ENCODE data around the gene ATG9A. TPM values are rescaled to one million over a fixed set of nuclear protein-coding genes. Genes with fewer than 3 reads are reported as not detected.

ATG9A gene
- total RNA-seq, 1 donor from 2014 or later, result 48.8 TPM

- H4K20me1 ChIP-seq (ENCODE audit: insufficient read depth, low read length), result peaks cover 34% of the 10 kb centered on the region
- Mint-ChIP-seq H3K9me3 (ENCODE audit: unreplicated experiment) (peaks cover 1% of the 10 kb centered on the region), H3K27ac (ENCODE audit: unreplicated experiment) (no peak overlapping the region), H3K36me3 (ENCODE audit: low read depth, unreplicated experiment) (peaks cover 16% of the 10 kb centered on the region), H3K4me1 (ENCODE audit: low read depth, unreplicated experiment) (peaks cover 9% of the 10 kb centered on the region), H3K27me3 (ENCODE audit: low read depth, unreplicated experiment) (no peaks in the 10 kb centered on the region), H3K4me3 (ENCODE audit: unreplicated experiment) (no peak overlapping the region)
- H3K27ac ChIP-seq (ENCODE audit: low read depth, low read length), result no peak overlapping the region
- H3K36me3 ChIP-seq (ENCODE audit: insufficient read depth, low read length), result peaks cover 30% of the 10 kb centered on the region
- no peak overlapping the region for H3K9ac ChIP-seq (ENCODE audit: low read length)
- TF ChIP-seq CTCF (IDR thresholded peaks at IDR 0.05; ENCODE audit: insufficient read depth, low read depth, low read length) (no peak), EZH2 (IDR thresholded peaks at IDR 0.05; ENCODE audit: insufficient read depth, low read length) (no peak)
- H3K79me2 ChIP-seq (ENCODE audit: insufficient read depth, low read length), result peaks cover 27% of the 10 kb centered on the region
- peaks cover 14% of the 10 kb centered on the region for H3K4me1 ChIP-seq (ENCODE audit: insufficient read depth, low read length)
- no peaks in the 10 kb centered on the region for H3K27me3 ChIP-seq (ENCODE audit: insufficient read depth, low read length)
- no peak overlapping the region for H3K4me2 ChIP-seq (ENCODE audit: low read length)
- FAIRE-seq, result no peak
- DNase-seq (ENCODE audit: low read depth), result no peak
- no peaks in the 10 kb centered on the region for H3K9me3 ChIP-seq (ENCODE audit: insufficient read depth, low read depth, low read length)
- no peak overlapping the region for H2AFZ ChIP-seq (ENCODE audit: low read depth, low read length)
- no peak overlapping the region for H3K4me3 ChIP-seq (ENCODE audit: insufficient read depth, low read depth, low read length)
Observed at GRCh38 chr2:219181531-219181930, 47.9 kb downstream of the ATG9A start.

DNA sequence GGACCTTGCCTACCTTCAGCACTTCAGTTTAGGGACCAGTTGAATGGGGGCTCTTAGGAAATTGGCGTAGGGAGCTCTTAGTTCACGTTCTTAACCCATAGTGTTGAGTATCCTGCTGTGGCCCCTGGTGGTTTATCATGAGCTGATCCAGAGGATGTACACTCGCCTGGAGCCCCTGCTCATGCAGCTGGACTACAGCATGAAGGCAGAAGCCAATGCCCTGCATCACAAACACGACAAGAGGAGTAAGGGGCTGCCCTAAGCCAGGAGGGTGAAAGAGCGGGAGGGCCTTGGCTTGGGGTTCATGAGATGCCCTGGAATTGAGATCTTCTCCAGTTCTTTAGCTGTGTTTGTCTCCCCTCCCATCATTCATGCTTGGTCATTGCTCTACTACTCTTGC is 48.5 kb downstream of the ATG9A start:
- TF ChIP-seq EZH2 (IDR thresholded peaks at IDR 0.05; ENCODE audit: insufficient read depth, low read length) (no peak), CTCF (IDR thresholded peaks at IDR 0.05; ENCODE audit: insufficient read depth, low read depth, low read length) (no peak)
- Mint-ChIP-seq H3K4me1 (ENCODE audit: low read depth, unreplicated experiment) (peaks cover 9% of the 10 kb centered on the region), H3K4me3 (ENCODE audit: unreplicated experiment) (no peak overlapping the region), H3K27ac (ENCODE audit: unreplicated experiment) (no peak overlapping the region), H3K27me3 (ENCODE audit: low read depth, unreplicated experiment) (no peaks in the 10 kb centered on the region), H3K9me3 (ENCODE audit: unreplicated experiment) (peaks cover 1% of the 10 kb centered on the region), H3K36me3 (ENCODE audit: low read depth, unreplicated experiment) (peaks cover 16% of the 10 kb centered on the region)
- no peak overlapping the region for H3K4me3 ChIP-seq (ENCODE audit: insufficient read depth, low read depth, low read length)
- no peaks in the 10 kb centered on the region for H3K9me3 ChIP-seq (ENCODE audit: insufficient read depth, low read depth, low read length)
- FAIRE-seq (no peak), DNase-seq (ENCODE audit: low read depth) (no peak)
- H3K9ac ChIP-seq (ENCODE audit: low read length), result no peak overlapping the region
- peaks cover 34% of the 10 kb centered on the region for H4K20me1 ChIP-seq (ENCODE audit: insufficient read depth, low read length)
- H3K79me2 ChIP-seq (ENCODE audit: insufficient read depth, low read length), result peaks cover 32% of the 10 kb centered on the region
- H3K27me3 ChIP-seq (ENCODE audit: insufficient read depth, low read length), result no peaks in the 10 kb centered on the region
- H3K4me1 ChIP-seq (ENCODE audit: insufficient read depth, low read length), result peaks cover 17% of the 10 kb centered on the region
- H3K4me2 ChIP-seq (ENCODE audit: low read length), result no peak overlapping the region
- no peak overlapping the region for H2AFZ ChIP-seq (ENCODE audit: low read depth, low read length)
- H3K36me3 ChIP-seq (ENCODE audit: insufficient read depth, low read length), result peaks cover 30% of the 10 kb centered on the region
- H3K27ac ChIP-seq (ENCODE audit: low read depth, low read length), result no peak overlapping the region

- DNase-seq (ENCODE audit: low read depth) (no peak), FAIRE-seq (no peak)
- Histone ChIP-seq H3K27ac (ENCODE audit: low read depth, low read length) (no peak overlapping the region), H3K4me1 (ENCODE audit: insufficient read depth, low read length) (peaks cover 23% of the 10 kb centered on the region), H3K9me3 (ENCODE audit: insufficient read depth, low read depth, low read length) (no peaks in the 10 kb centered on the region), H2AFZ (ENCODE audit: low read depth, low read length) (no peak overlapping the region), H3K4me2 (ENCODE audit: low read length) (peak overlapping the region; percentile 96), H3K9ac (ENCODE audit: low read length) (no peak overlapping the region), H3K27me3 (ENCODE audit: insufficient read depth, low read length) (no peaks in the 10 kb centered on the region), H3K4me3 (ENCODE audit: insufficient read depth, low read depth, low read length) (no peak overlapping the region), H3K36me3 (ENCODE audit: insufficient read depth, low read length) (peaks cover 25% of the 10 kb centered on the region), H3K79me2 (ENCODE audit: insufficient read depth, low read length) (peaks cover 39% of the 10 kb centered on the region), H4K20me1 (ENCODE audit: insufficient read depth, low read length) (peaks cover 34% of the 10 kb centered on the region)
- peak overlapping the region; percentile 95 for H3K4me3 Mint-ChIP-seq (ENCODE audit: unreplicated experiment)
- peaks cover 9% of the 10 kb centered on the region for H3K4me1 Mint-ChIP-seq (ENCODE audit: low read depth, unreplicated experiment)
- H3K9me3 Mint-ChIP-seq (ENCODE audit: unreplicated experiment), result peaks cover 1% of the 10 kb centered on the region
- no peak overlapping the region for H3K27ac Mint-ChIP-seq (ENCODE audit: unreplicated experiment)
- no peak for TF ChIP-seq CTCF (IDR thresholded peaks at IDR 0.05; ENCODE audit: insufficient read depth, low read depth, low read length)
- no peak for TF ChIP-seq EZH2 (IDR thresholded peaks at IDR 0.05; ENCODE audit: insufficient read depth, low read length)
- no peaks in the 10 kb centered on the region for H3K27me3 Mint-ChIP-seq (ENCODE audit: low read depth, unreplicated experiment)
- H3K36me3 Mint-ChIP-seq (ENCODE audit: low read depth, unreplicated experiment), result peaks cover 16% of the 10 kb centered on the region
Observed at GRCh38 chr2:219179601-219180465, 49.6 kb downstream of the ATG9A start.

Data from astrocyte (in vitro differentiated cells and primary cell).